Ishikawa (cell line): ENCODE results near the gene COL2A1.

ENCODE experiments used
- CEBPB ChIP-seq: IDR thresholded peaks from 2 replicates; pipeline ENCODE4 v1.6.1; 2012
- CREB1 ChIP-seq: IDR thresholded peaks from 2 replicates; pipeline ENCODE4 v1.6.1; 2012; ENCODE audit warnings: low read depth
- EGR1 ChIP-seq: IDR thresholded peaks from 2 replicates; pipeline ENCODE4 v1.6.1; 2012
- EP300 ChIP-seq: IDR thresholded peaks from 2 replicates; pipeline ENCODE4 v1.6.1; 2012; ENCODE audit warnings: borderline replicate concordance
- FOXM1 ChIP-seq: IDR thresholded peaks from 2 replicates; pipeline ENCODE4 v1.6.1; 2012; ENCODE audit warnings: low read depth, borderline replicate concordance
- NFIC ChIP-seq: IDR thresholded peaks from 2 replicates; pipeline ENCODE4 v1.6.1; 2012
- RAD21 ChIP-seq: IDR thresholded peaks from 2 replicates; pipeline ENCODE4 v1.6.1; 2012; ENCODE audit warnings: low read depth
- TAF1 ChIP-seq: IDR thresholded peaks from 2 replicates; pipeline ENCODE4 v1.6.1; 2012; ENCODE audit warnings: low read depth, mild to moderate bottlenecking
- TCF12 ChIP-seq: IDR thresholded peaks from 2 replicates; pipeline ENCODE4 v1.6.1; 2012; ENCODE audit warnings: low read depth
- TEAD4 ChIP-seq: IDR thresholded peaks from 2 replicates; pipeline ENCODE4 v1.6.1; 2012
- YY1 ChIP-seq: IDR thresholded peaks from 2 replicates; pipeline ENCODE4 v1.6.1; 2012; ENCODE audit warnings: low read depth
- ZBTB7A ChIP-seq: IDR thresholded peaks from 2 replicates; pipeline ENCODE4 v1.6.1; 2012; ENCODE audit warnings: low read depth
- TF ChIP-seq, protein P1 (sequence below): IDR thresholded peaks from 2 replicates; pipeline ENCODE4 v1.6.1; 2012
- TF ChIP-seq, protein P2 (sequence below): IDR thresholded peaks from 2 replicates; pipeline ENCODE4 v1.6.1; 2012
- TF ChIP-seq, protein P3 (sequence below): IDR thresholded peaks from 2 replicates; pipeline ENCODE4 v1.6.1; 2012; ENCODE audit warnings: low read depth, mild to moderate bottlenecking

The COL2A1 gene

DNA sequence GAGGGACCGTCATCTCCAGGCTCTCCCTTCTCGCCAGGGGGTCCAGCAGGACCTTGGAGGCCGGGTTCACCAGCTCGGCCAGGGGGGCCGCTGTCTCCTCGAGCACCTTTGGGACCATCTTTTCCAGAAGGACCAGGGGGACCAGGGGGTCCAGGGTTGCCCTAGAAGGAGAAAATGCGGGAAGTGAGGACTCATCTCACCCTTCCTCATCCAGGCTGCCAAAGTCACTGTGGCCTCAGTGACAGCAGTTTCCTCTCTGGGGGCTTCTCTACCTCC, 25.7 kb downstream of the COL2A1 start:
- no peak for TF ChIP-seq TAF1
- TF ChIP-seq, protein P1, sequence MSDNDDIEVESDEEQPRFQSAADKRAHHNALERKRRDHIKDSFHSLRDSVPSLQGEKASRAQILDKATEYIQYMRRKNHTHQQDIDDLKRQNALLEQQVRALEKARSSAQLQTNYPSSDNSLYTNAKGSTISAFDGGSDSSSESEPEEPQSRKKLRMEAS = no peak
- no peak for TF ChIP-seq TCF12
- TF ChIP-seq, protein P2, sequence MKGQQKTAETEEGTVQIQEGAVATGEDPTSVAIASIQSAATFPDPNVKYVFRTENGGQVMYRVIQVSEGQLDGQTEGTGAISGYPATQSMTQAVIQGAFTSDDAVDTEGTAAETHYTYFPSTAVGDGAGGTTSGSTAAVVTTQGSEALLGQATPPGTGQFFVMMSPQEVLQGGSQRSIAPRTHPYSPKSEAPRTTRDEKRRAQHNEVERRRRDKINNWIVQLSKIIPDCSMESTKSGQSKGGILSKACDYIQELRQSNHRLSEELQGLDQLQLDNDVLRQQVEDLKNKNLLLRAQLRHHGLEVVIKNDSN = no peak
- TF ChIP-seq RAD21 = no peak
- no peak for TF ChIP-seq CREB1
- no peak for TF ChIP-seq EGR1
- TF ChIP-seq NFIC = no peak
- TF ChIP-seq, protein P3, sequence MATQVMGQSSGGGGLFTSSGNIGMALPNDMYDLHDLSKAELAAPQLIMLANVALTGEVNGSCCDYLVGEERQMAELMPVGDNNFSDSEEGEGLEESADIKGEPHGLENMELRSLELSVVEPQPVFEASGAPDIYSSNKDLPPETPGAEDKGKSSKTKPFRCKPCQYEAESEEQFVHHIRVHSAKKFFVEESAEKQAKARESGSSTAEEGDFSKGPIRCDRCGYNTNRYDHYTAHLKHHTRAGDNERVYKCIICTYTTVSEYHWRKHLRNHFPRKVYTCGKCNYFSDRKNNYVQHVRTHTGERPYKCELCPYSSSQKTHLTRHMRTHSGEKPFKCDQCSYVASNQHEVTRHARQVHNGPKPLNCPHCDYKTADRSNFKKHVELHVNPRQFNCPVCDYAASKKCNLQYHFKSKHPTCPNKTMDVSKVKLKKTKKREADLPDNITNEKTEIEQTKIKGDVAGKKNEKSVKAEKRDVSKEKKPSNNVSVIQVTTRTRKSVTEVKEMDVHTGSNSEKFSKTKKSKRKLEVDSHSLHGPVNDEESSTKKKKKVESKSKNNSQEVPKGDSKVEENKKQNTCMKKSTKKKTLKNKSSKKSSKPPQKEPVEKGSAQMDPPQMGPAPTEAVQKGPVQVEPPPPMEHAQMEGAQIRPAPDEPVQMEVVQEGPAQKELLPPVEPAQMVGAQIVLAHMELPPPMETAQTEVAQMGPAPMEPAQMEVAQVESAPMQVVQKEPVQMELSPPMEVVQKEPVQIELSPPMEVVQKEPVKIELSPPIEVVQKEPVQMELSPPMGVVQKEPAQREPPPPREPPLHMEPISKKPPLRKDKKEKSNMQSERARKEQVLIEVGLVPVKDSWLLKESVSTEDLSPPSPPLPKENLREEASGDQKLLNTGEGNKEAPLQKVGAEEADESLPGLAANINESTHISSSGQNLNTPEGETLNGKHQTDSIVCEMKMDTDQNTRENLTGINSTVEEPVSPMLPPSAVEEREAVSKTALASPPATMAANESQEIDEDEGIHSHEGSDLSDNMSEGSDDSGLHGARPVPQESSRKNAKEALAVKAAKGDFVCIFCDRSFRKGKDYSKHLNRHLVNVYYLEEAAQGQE = no peak
- TF ChIP-seq TEAD4 = no peak
- no peak for TF ChIP-seq CEBPB
- TF ChIP-seq FOXM1 = no peak
- no peak for TF ChIP-seq ZBTB7A
- TF ChIP-seq EP300 = no peak
- TF ChIP-seq YY1 = no peak

DNA sequence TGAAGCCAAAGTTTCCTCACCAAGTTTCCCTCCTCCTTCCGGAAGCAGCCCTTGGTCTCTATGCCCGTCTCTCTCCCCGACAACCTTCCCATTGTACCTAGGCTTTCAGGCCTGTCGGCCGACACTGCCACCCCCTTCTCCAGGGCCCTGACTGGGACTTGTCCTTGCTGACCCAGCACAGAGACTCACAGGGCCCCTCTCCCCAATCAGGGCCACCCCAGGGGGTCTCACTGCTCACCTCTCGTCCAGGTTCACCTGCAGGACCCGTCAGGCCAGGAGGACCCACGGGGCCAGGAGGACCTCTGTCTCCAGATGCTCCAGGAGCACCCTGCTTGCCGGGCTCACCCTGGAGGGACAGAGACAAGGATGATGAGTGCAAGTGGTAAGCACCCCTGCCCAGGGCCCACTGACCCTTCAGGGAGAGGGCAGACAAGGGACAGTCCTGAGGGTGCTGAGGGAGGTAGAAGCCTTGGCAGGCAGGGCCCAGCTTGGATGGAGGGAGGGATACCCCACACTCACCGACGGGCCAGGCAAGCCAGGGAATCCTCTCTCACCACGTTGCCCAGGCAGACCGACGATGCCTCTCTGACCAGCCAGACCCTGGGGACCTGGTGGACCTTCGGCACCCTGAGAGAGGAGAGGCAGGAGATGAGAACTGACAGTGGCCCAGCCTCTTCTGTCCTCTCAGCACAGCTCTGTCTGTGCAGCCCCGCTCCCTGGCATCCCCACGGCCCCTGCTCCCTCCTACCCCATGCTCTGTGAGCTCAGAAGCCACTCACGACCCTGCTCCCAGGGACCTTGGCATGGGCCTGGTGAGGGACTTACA, 26.3 kb downstream of the COL2A1 start:
- TF ChIP-seq EP300 = no peak
- no peak for TF ChIP-seq YY1
- no peak for TF ChIP-seq TEAD4
- no peak for TF ChIP-seq CEBPB
- TF ChIP-seq, protein P1 = no peak
- TF ChIP-seq RAD21 = no peak
- TF ChIP-seq CREB1 = no peak

DNA sequence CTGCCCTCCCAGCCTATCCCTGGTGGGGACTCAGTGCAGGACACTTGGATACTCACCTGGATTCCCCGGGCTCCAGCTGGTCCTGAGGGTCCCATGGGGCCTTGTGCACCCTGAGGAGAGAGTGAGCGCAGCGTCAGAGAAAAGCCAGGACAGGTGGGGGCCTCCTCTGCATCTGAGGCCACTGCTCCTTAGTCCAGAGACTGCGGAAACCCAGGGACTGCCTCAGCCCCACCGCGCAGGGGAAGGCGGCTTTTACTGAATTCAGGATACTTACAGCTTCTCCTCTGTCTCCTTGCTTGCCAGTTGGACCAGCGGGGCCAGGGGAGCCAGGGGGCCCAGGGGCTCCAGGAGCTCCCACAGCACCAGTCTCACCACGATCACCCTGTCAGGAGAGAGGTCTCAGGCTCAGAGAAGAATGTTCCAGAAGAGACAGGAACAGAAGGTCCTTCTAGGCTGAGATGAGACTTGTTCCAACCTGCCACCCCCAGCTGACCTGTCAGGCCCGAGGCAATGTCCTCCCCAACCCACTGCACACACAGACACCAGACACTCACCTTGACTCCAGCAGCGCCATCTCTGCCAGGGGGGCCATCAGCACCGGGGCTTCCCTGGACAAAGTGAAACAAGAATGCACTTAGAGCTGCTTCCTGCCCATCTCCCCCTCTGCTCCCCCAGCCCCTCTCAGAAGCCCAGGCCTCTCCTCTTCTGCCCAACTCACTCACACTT, 27.1 kb downstream of the COL2A1 start:
- no peak for TF ChIP-seq ZBTB7A
- TF ChIP-seq CEBPB = no peak
- no peak for TF ChIP-seq NFIC
- TF ChIP-seq, protein P2 = no peak
- no peak for TF ChIP-seq TEAD4
- TF ChIP-seq FOXM1 = no peak
- no peak for TF ChIP-seq RAD21
- TF ChIP-seq CREB1 = no peak
- TF ChIP-seq, protein P3 = no peak
- no peak for TF ChIP-seq EGR1
- TF ChIP-seq YY1 = no peak
- TF ChIP-seq, protein P1 = no peak
- no peak for TF ChIP-seq EP300
- no peak for TF ChIP-seq TAF1
- TF ChIP-seq TCF12 = no peak

DNA sequence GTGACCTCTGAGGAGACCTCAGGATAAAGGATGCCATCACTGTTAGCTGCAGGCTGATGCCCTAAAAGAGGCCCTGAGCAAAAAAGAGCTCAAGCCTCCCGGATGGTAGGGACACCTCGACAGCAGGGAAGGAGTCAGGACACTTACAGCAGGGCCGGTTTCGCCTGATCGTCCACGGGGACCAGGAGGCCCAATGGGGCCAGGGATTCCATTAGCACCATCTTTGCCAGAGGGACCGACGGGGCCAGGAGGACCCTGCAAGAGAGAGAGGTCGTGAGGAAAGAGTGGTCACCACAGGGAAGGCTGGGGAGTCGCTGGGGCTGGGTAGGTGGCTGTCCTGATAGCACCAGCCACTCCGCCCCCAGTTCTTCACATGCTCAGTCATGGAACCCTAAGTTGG, 28.5 kb downstream of the COL2A1 start:
- TF ChIP-seq TEAD4 = no peak
- TF ChIP-seq EGR1 = no peak
- TF ChIP-seq, protein P3 = no peak
- TF ChIP-seq, protein P1 = no peak
- no peak for TF ChIP-seq CREB1
- TF ChIP-seq EP300 = no peak
- TF ChIP-seq NFIC = no peak
- no peak for TF ChIP-seq TCF12
- TF ChIP-seq YY1 = no peak
- no peak for TF ChIP-seq TAF1
- TF ChIP-seq, protein P2 = no peak
